HCT116 (cell line): ENCODE data around the gene CINP. TPM values are rescaled to one million over a fixed set of nuclear protein-coding genes. Genes with fewer than 3 reads are reported as not detected.
"Not testable (repeated sequence)": the region's sequence is repeated elsewhere in the genome, so short reads cannot be mapped to it uniquely, and the experiment has no call there.

Experiments used
- ATAC-seq: fragments of 200-7000 bp; cut with Tn5 transposase; 2 replicates; pipeline ENCODE4 v1.9.1; 2020; ENCODE audit warnings: mild to moderate bottlenecking, moderate library complexity
- BruUV-seq: library from RNA; stranded (reverse); fragments of 400-500 nt; replicated peaks from 2 replicates; lab custom pipeline; 2021; lab: Mats Ljungman, UMichigan
- CTCF ChIA-PET: fragments of 300-600 bp; sonication (Branson Sonifier 250); formaldehyde crosslinking; loops from one replicate; lab custom pipeline; 2021; ENCODE audit warnings: antibody characterized with exemption; lab: Charles Lee
- POLR2A ChIA-PET: fragments of 300-600, 350-600 bp; sonication (Branson Sonifier 250); formaldehyde crosslinking; loops from one replicate; lab custom pipeline; 2021; ENCODE audit warnings: antibody characterized with exemption; lab: Charles Lee
- RAD21 ChIA-PET, 2 experiments: fragments of 300-600 bp; sonication (Branson Sonifier 250); formaldehyde crosslinking; loops; one replicate each; lab custom pipeline; 2023; ENCODE audit warnings: low total read pairs in 2 of 2; ENCODE audit not compliant: uncharacterized antibody in 2 of 2, unreplicated experiment in 2 of 2, low non-redundant PET in 1 of 2; lab: Charles Lee
- DNase-seq: peaks from one replicate; pipeline ENCODE4 v3.0.0-alpha.2; 2010; ENCODE audit warnings: low read depth, low spot score
- H2AFZ ChIP-seq: fragments of 200-600 bp; shearing (Covaris generic), sonication (generic); 2 replicates; pipeline ENCODE4 v1.6.1; 2017; ENCODE audit warnings: low read depth, mixed run types, mixed read lengths, antibody characterized with exemption, low read length; ENCODE audit not compliant: poor library complexity, severe bottlenecking
- H3K27ac ChIP-seq: 2 replicates; pipeline ENCODE4 v1.5.1; 2012; ENCODE audit warnings: low read depth, low read length
- H3K27me3 ChIP-seq: fragments of 200-600 bp; sonication (generic); 2 replicates; pipeline ENCODE4 v1.6.1; 2016; ENCODE audit warnings: mixed run types, low read length, mixed read lengths; ENCODE audit not compliant: insufficient read depth
- H3K36me3 ChIP-seq, 2 experiments: fragments of 200-500 bp in 1 of 2; fragments of 200-600 bp in 1 of 2; sonication (Bioruptor generic) in 1 of 2; sonication (generic) in 1 of 2; 2 replicates each; pipeline versions ENCODE4 v1.5.1 to v1.6.1; 2014 to 2016; ENCODE audit warnings: low read length in 2 of 2, inconsistent platforms in 1 of 2, mixed read lengths in 1 of 2, mixed run types in 1 of 2; ENCODE audit not compliant: insufficient read depth in 2 of 2, control insufficient read depth in 1 of 2
- H3K4me1 ChIP-seq, 2 experiments: fragments of 200-600 bp in 1 of 2; sonication (generic) in 1 of 2; 2 replicates each; pipeline versions ENCODE4 v1.5.1 to v1.6.1; 2012 to 2017; ENCODE audit warnings: low read length in 2 of 2, inconsistent platforms in 1 of 2, mild to moderate bottlenecking in 1 of 2, mixed read lengths in 1 of 2, mixed run types in 1 of 2, moderate library complexity in 1 of 2; ENCODE audit not compliant: insufficient read depth in 2 of 2, control insufficient read depth in 1 of 2
- H3K4me2 ChIP-seq: fragments of 200-600 bp; sonication (generic); 2 replicates; pipeline ENCODE4 v1.6.1; 2017; ENCODE audit warnings: mixed run types, low read length, mixed read lengths
- H3K4me3 ChIP-seq, 2 experiments: fragments of 200-600 bp in 1 of 2; sonication (generic) in 1 of 2; replicated peaks in 1 of 2; 2 replicates each; pipeline ENCODE4 v1.5.1; 2011 to 2016; ENCODE audit warnings: low read length in 2 of 2, control low read depth in 1 of 2, low read depth in 1 of 2, mild to moderate bottlenecking in 1 of 2, mixed read lengths in 1 of 2, mixed run types in 1 of 2
- H3K79me2 ChIP-seq: fragments of 200-600 bp; sonication (generic); 2 replicates; pipeline ENCODE4 v1.6.1; 2017; ENCODE audit warnings: mild to moderate bottlenecking, mixed run types, low read length, moderate library complexity, mixed read lengths; ENCODE audit not compliant: insufficient read depth
- H3K9ac ChIP-seq: fragments of 200-600 bp; sonication (generic); 2 replicates; pipeline ENCODE4 v1.6.1; 2016; ENCODE audit warnings: low read length, mixed read lengths
- H3K9me2 ChIP-seq: fragments of 200-600 bp; sonication (generic), shearing (Covaris generic); 2 replicates; pipeline ENCODE4 v1.6.1; 2017; ENCODE audit warnings: mixed run types, mild to moderate bottlenecking, moderate library complexity; ENCODE audit not compliant: insufficient read depth
- H3K9me3 ChIP-seq, 2 experiments: fragments of 200-500 bp in 1 of 2; fragments of 200-600 bp in 1 of 2; sonication (Bioruptor generic) in 1 of 2; sonication (generic) in 1 of 2; 2 replicates each; pipeline ENCODE4 v1.6.1; 2014 to 2017; ENCODE audit warnings: low read length in 2 of 2, mixed read lengths in 2 of 2, inconsistent platforms in 1 of 2, low read depth in 1 of 2, mild to moderate bottlenecking in 1 of 2, mixed run types in 1 of 2, moderate library complexity in 1 of 2; ENCODE audit not compliant: control insufficient read depth in 1 of 2, insufficient read depth in 1 of 2
- H4K20me1 ChIP-seq: fragments of 200-600 bp; sonication (generic), shearing (Covaris generic); 2 replicates; pipeline ENCODE4 v1.6.1; 2017; ENCODE audit warnings: mixed run types, mild to moderate bottlenecking, moderate library complexity; ENCODE audit not compliant: insufficient read depth
- ELF1 ChIP-seq: IDR thresholded peaks from 2 replicates; pipeline ENCODE4 v1.6.1; 2012; ENCODE audit warnings: low read depth, borderline replicate concordance
- EZH2 ChIP-seq: fragments of 200-600 bp; sonication (generic); IDR thresholded peaks from 2 replicates; pipeline ENCODE4 v1.6.1; 2017; ENCODE audit warnings: antibody characterized with exemption, mixed run types
- JUND ChIP-seq: IDR thresholded peaks from 2 replicates; pipeline ENCODE4 v1.6.1; 2012
- POLR2A ChIP-seq: IDR thresholded peaks from 2 replicates; pipeline ENCODE4 v1.7.0; 2011; ENCODE audit warnings: borderline replicate concordance; ENCODE audit not compliant: insufficient read depth, insufficient read length; ENCODE audit errors: extremely low read depth
- POLR2AphosphoS5 ChIP-seq: IDR thresholded peaks from 2 replicates; pipeline ENCODE4 v1.6.1; 2011; ENCODE audit warnings: mild to moderate bottlenecking, low read depth, low read length, moderate library complexity
- SP1 ChIP-seq: IDR thresholded peaks from 2 replicates; pipeline ENCODE4 v1.6.1; 2012; ENCODE audit warnings: low read depth
- YY1 ChIP-seq: IDR thresholded peaks from 2 replicates; pipeline ENCODE4 v1.6.1; 2011; ENCODE audit warnings: low read length, low read depth, moderate library complexity, mild to moderate bottlenecking; ENCODE audit not compliant: insufficient replicate concordance; ENCODE audit errors: extremely low read depth
- ZFX ChIP-seq: fragments of 450-650 bp; IDR thresholded peaks from 2 replicates; pipeline ENCODE4 v1.6.1; 2017
- ZNF274 ChIP-seq: fragments of 200-500 bp; sonication (Bioruptor generic); IDR thresholded peaks from 2 replicates; pipeline ENCODE4 v1.6.1; 2014; ENCODE audit warnings: mild to moderate bottlenecking, low read depth, low read length, inconsistent platforms
- intact Hi-C: fragments of 100-400 bp; cut with micrococcal nuclease; formaldehyde crosslinking; loops from 2 replicates; pipeline ENCODE4 v1.10.0; 2022
- total RNA-seq: library from RNA; stranded (reverse); gene quantifications from one replicate; pipeline ENCODE4 v1.2.1, GENCODE V29; 2021; ENCODE audit not compliant: unreplicated experiment

CINP gene
- total RNA-seq, 1 experiment from 2014 or later = 49.1 TPM

DNA sequence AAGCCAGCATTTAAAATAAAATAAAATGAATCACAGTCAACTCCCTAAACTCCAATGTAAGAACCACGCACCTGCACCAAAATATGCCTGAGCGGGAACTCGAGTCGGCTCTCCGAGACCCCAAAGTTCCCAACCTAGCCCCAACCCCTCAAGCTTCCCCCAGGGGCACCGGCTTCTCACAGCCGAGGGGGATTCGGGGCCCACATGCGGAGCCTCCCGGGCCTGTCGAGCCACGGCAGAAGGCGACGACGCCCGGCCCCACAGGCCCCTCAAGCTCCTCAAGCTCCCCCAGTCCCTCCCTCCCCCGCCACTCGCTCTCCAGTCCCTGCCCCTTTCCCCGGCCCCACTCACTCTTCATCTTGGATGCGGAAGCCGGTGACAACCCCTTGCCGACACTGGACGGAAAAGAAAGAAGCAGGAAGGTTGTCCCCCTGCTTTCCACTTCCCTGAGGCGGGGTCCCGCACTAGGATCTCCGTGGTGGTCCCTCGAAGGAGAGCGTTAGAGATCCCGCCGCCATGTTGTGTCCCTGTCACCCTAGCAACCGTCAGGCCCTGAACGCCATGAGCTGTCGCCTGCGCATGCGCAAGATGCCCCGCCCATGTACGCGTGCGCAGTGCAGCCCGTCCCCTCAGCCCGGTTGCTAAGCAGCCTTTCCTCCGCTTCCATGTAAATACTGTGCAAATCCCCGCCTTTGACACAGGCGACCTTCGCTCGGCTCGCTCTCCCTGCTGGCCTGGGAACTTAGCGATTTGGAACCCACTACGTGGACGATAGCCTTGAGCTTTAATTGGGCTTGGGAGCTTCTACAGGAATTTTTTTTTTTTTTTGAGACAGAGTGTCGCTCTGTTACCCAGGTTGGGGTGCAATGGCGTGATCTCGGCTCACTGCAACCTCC is 57.8 kb downstream of the CINP start, which contains the start of gene MOK:
MOK (minus strand) TSS at position 554 of the 896 bp plus-strand sequence; CDS start at position 358, 196 bp downstream.
- H3K9me2 ChIP-seq = no peaks in the 10 kb centered on the region
- ChIA-PET CTCF (interaction anchor here (1.0 to 1.5 kb wide), 4 partner anchors 9 to 12 kb away, joined by 3 to 5 read pairs (median 4); no protein-coding TSS in a partner anchor), POLR2A (interaction anchor here (0.6 to 1.6 kb wide), 3 partner anchors 10 to 1068 kb away, joined by 3 read pairs; no protein-coding TSS in a partner anchor), RAD21 (interaction anchor here in 1 of 2 experiments (0.6 to 0.7 kb wide), 2 partner anchors 19 to 226 kb away, joined by 5 to 7 read pairs; no protein-coding TSS in a partner anchor)
- no peaks in the 10 kb centered on the region for H3K36me3 ChIP-seq
- peak; percentile 87 for ATAC-seq
- peak within 1 kb of the TSS; percentile 67 to 77 for H3K4me3 ChIP-seq
- no peaks in the 10 kb centered on the region for H3K9me3 ChIP-seq
- peak within 1 kb of the TSS; percentile 80 for H3K4me2 ChIP-seq
- intact Hi-C loops = no loop called here
- H2AFZ ChIP-seq = no peak within 1 kb of the TSS
- DNase-seq = peak; percentile 92
- H3K27me3 ChIP-seq = no peaks in the 10 kb centered on the region
- H3K4me1 ChIP-seq = peaks cover 14 to 22% of the 10 kb centered on the region in 2 experiments
- H3K79me2 ChIP-seq = no peaks in the 10 kb centered on the region
- peak within 1 kb of the TSS; percentile 58 for H3K27ac ChIP-seq
- no TSS peak for BruUV-seq
- no peaks in the 10 kb centered on the region for H4K20me1 ChIP-seq
- H3K9ac ChIP-seq = peak within 1 kb of the TSS; percentile 68
- TF ChIP-seq YY1 = peak; percentile 90
- no peak for TF ChIP-seq POLR2AphosphoS5
- TF ChIP-seq SP1 = no peak
- no peak for TF ChIP-seq EZH2
- no peak for TF ChIP-seq ZNF274
- no peak for TF ChIP-seq ZFX

DNA sequence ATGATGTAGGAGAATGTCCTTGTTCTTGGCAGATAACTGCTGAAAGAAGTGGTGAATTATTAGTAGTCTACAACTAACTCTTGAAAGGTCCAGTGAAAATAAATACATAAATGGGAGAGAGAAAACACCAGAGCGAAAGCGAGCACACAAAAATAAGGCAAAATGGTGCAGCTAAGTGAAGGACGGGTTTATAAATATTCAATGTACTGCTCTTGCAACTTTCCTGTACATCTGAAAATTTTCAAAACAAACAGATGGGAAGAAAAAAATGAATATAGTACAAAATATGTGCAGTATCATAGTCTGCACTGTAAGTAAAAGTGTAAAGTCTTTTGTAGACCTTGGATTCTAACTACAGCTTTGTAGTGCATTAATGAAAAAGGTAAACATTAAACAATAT is 59.0 kb downstream of the CINP start:
- Histone ChIP-seq H2AFZ (no peak overlapping the region), H3K4me3 (no peak overlapping the region), H3K4me2 (peak overlapping the region; percentile 80; the same call in 1 of the 2 replicates), H3K27me3 (no peaks in the 10 kb centered on the region), H4K20me1 (no peaks in the 10 kb centered on the region), H3K27ac (no peak overlapping the region), H3K36me3 (no peaks in the 10 kb centered on the region), H3K79me2 (no peaks in the 10 kb centered on the region), H3K9me3 (no peaks in the 10 kb centered on the region), H3K9me2 (no peaks in the 10 kb centered on the region), H3K9ac (no peak overlapping the region; the same call in 1 of the 2 replicates), H3K4me1 (peaks cover 17 to 22% of the 10 kb centered on the region in 2 experiments)
- no peak for ATAC-seq
- DNase-seq = no peak
- no TSS peak for BruUV-seq
- ChIA-PET RAD21 (no interaction called here), CTCF (no interaction called here), POLR2A (interaction anchor here (1.6 kb wide), 1 partner anchor 8 kb away, joined by 3 read pairs; no protein-coding TSS in a partner anchor)
- TF ChIP-seq SP1 = no peak
- TF ChIP-seq JUND = no peak
- no peak for TF ChIP-seq POLR2A
- no peak for TF ChIP-seq ELF1
- no peak for TF ChIP-seq ZNF274
- intact Hi-C loops = no loop called here

DNA sequence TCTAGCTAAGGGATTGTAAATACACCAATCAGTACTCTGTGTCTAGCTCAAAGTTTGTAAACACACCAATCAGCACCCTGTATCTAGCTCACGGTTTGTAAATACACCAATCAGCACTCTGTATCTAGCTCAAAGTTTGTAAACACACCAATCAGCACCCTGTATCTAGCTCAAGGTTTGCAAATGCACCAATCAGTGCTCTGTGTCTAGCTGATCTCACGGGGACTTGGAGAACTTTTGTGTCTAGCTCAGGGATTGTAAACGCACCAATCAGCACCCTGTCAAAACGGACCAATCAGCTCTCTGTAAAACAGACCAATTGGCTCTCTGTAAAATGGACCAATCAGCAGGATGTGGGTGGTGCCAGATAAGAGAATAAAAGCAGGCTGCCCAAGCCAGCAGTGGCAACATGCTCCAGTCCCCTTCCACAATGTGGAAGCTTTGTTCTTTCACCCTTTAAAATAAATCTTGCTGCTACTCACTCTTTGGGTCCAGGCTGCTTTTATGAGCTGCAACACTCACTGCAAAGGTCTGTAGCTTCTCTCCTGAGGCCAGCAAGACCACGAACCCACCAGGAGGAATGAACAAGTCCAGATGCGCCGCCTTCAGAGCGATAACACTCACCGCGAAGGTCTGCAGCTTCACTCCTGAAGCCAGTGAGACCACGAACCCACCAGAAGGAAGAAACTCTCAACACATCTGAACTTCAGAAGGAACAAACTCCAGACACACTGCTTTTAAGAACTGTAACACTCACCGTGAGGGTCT is 64.2 kb downstream of the CINP start:
- H3K27me3 ChIP-seq, intact Hi-C loops, H3K79me2 ChIP-seq, H3K9ac ChIP-seq, CTCF ChIA-PET, H4K20me1 ChIP-seq, ATAC-seq, BruUV-seq, H3K4me2 ChIP-seq, H3K9me2 ChIP-seq, H3K27ac ChIP-seq, H2AFZ ChIP-seq, POLR2A ChIA-PET, H3K36me3 ChIP-seq, RAD21 ChIA-PET, H3K9me3 ChIP-seq, H3K4me3 ChIP-seq, DNase-seq: not testable (repeated sequence)
- H3K4me1 ChIP-seq = peaks cover 15 to 27% of the 10 kb centered on the region in 2 experiments
